Upper lobe of left lung (tissue), 4 donors: ENCODE results near the gene ANKRD30A.

Experiments used
- EP300 ChIP-seq, 4 donors: sonication (generic); formaldehyde crosslinking; IDR thresholded peaks; one replicate each; pipeline ENCODE4 v1.5.1; 2017; ENCODE audit warnings: antibody characterized with exemption in 4 of 4, control low read depth in 2 of 4
- POLR2A ChIP-seq, 4 donors: fragments of 450-650 bp; IDR thresholded peaks; one replicate each; pipeline ENCODE4 v1.5.1; 2016 to 2017; ENCODE audit warnings: antibody characterized with exemption in 4 of 4, mild to moderate bottlenecking in 2 of 4
- POLR2AphosphoS5 ChIP-seq, 2 donors: sonication (generic); formaldehyde crosslinking; IDR thresholded peaks; one replicate each; pipeline ENCODE4 v1.5.1; 2017; ENCODE audit warnings: antibody characterized with exemption in 2 of 2
- TF ChIP-seq, protein P1 (sequence below), 6 experiments: fragments of 450-650 bp in 4 of 6; fragments of 200-600 bp in 2 of 6; sonication (generic) in 2 of 6; IDR thresholded peaks; one replicate each; pipeline ENCODE4 v1.5.1; 2016 to 2019; ENCODE audit warnings: antibody characterized with exemption in 6 of 6

DNA sequence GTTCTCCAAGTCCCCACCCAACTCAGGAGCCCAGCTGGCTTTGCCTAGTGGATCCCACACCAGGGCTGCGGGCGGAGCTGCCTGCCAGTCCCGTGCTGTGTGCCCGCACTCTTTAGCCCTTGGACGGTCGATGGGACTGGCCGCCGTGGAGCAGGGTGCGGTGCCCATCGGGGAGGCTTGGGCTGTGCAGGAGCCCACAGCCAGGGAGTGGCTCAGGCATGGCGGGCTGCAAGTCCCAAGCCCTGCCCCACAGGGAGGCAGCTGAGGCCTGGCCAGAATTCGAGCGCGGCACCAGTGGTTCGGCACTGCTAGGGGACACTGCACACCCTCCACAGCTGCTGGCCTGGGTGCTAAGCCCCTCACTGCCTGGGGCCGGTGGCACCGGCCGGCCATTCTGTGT, 159.7 kb downstream of the ANKRD30A start:
- TF ChIP-seq, protein P1, sequence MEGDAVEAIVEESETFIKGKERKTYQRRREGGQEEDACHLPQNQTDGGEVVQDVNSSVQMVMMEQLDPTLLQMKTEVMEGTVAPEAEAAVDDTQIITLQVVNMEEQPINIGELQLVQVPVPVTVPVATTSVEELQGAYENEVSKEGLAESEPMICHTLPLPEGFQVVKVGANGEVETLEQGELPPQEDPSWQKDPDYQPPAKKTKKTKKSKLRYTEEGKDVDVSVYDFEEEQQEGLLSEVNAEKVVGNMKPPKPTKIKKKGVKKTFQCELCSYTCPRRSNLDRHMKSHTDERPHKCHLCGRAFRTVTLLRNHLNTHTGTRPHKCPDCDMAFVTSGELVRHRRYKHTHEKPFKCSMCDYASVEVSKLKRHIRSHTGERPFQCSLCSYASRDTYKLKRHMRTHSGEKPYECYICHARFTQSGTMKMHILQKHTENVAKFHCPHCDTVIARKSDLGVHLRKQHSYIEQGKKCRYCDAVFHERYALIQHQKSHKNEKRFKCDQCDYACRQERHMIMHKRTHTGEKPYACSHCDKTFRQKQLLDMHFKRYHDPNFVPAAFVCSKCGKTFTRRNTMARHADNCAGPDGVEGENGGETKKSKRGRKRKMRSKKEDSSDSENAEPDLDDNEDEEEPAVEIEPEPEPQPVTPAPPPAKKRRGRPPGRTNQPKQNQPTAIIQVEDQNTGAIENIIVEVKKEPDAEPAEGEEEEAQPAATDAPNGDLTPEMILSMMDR (IDR thresholded peaks at IDR 0.05): no peak
- TF ChIP-seq POLR2AphosphoS5 (IDR thresholded peaks at IDR 0.05): no peak
- TF ChIP-seq POLR2A (IDR thresholded peaks at IDR 0.05): no peak
- TF ChIP-seq EP300 (IDR thresholded peaks at IDR 0.05): no peak
